ENCODE results near the gene STARD6.

STARD6 gene

DNA sequence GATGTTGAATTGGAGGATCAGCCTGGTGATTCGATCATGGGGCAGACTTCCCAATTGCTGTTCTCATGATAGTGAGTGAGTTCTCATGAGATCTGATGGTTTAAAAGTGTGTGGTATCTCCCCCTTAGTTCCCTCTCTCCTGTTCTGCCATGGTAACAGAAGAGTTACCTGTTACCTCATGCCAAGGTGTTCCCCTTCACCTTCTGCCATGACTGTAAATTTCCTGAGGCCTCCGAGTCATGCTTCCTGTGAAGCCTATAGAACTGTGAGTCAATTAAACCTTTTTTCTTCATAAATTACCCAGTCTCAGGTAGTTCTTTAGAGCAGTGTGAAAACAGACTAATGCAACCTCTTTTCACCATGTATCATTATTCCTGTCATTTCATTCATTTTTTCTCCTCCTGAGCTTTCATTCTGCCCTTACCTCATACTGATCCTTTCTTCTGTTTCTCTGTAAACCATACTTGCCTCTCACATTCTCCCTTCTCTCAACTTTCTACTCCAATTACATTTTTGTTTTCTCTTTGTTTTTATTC, 22.0 kb downstream of the STARD6 start:
- TF ChIP-seq CREB1 (IDR thresholded peaks at IDR 0.05; ENCODE audit: low read depth) (no peak), EGR1 (IDR thresholded peaks at IDR 0.05) (no peak), TCF12 (IDR thresholded peaks at IDR 0.05; ENCODE audit: low read depth) (no peak), TEAD4 (IDR thresholded peaks at IDR 0.05) (no peak), CEBPB (IDR thresholded peaks at IDR 0.05) (no peak), TAF1 (IDR thresholded peaks at IDR 0.05; ENCODE audit: low read depth) (no peak)
- TF ChIP-seq, protein P1, sequence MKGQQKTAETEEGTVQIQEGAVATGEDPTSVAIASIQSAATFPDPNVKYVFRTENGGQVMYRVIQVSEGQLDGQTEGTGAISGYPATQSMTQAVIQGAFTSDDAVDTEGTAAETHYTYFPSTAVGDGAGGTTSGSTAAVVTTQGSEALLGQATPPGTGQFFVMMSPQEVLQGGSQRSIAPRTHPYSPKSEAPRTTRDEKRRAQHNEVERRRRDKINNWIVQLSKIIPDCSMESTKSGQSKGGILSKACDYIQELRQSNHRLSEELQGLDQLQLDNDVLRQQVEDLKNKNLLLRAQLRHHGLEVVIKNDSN (IDR thresholded peaks at IDR 0.05): no peak
- TF ChIP-seq, protein P2, sequence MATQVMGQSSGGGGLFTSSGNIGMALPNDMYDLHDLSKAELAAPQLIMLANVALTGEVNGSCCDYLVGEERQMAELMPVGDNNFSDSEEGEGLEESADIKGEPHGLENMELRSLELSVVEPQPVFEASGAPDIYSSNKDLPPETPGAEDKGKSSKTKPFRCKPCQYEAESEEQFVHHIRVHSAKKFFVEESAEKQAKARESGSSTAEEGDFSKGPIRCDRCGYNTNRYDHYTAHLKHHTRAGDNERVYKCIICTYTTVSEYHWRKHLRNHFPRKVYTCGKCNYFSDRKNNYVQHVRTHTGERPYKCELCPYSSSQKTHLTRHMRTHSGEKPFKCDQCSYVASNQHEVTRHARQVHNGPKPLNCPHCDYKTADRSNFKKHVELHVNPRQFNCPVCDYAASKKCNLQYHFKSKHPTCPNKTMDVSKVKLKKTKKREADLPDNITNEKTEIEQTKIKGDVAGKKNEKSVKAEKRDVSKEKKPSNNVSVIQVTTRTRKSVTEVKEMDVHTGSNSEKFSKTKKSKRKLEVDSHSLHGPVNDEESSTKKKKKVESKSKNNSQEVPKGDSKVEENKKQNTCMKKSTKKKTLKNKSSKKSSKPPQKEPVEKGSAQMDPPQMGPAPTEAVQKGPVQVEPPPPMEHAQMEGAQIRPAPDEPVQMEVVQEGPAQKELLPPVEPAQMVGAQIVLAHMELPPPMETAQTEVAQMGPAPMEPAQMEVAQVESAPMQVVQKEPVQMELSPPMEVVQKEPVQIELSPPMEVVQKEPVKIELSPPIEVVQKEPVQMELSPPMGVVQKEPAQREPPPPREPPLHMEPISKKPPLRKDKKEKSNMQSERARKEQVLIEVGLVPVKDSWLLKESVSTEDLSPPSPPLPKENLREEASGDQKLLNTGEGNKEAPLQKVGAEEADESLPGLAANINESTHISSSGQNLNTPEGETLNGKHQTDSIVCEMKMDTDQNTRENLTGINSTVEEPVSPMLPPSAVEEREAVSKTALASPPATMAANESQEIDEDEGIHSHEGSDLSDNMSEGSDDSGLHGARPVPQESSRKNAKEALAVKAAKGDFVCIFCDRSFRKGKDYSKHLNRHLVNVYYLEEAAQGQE (IDR thresholded peaks at IDR 0.05; ENCODE audit: low read depth): no peak
- TF ChIP-seq, protein P3, sequence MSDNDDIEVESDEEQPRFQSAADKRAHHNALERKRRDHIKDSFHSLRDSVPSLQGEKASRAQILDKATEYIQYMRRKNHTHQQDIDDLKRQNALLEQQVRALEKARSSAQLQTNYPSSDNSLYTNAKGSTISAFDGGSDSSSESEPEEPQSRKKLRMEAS (IDR thresholded peaks at IDR 0.05): no peak

DNA sequence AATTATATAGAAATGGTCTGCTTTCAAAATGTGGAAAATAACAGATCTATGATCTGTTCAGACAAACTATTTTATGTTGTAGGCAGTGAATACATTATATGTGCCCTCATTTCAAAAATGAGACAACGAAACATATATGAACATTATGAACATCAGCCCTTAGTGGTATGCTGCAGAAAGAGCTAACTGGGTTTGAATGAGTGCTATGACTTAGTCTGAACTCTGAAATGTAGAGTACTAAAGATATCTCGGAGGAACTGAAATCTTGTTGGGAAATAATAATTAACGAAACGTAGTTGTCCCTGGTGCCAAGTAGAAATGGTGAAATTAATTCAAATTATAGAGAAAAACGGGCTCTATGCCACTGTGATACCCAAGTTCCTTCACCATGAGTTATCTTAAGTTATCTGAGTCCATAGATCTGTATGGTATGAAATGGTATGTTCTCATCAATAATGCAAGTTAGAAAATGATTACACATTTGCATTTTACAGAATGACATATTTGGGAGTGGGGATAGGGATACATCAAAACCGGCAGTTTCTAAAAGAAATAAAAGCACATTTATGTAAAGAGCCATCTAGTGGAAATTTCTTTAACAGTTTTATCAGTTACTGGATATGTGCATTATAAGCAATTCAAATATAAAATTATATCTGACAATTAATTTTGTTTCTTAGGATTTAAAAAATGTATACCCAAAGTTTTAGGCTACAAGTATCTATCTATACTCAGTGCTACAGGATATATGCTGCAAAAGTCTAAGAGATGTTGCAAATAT, 26.7 kb downstream of the STARD6 start:
- peak; percentile 10; the same call in 1 of the 2 replicates for TF ChIP-seq RAD21 (IDR thresholded peaks at IDR 0.05; ENCODE audit: low read depth)
- TF ChIP-seq, protein P1 (IDR thresholded peaks at IDR 0.05): no peak

DNA sequence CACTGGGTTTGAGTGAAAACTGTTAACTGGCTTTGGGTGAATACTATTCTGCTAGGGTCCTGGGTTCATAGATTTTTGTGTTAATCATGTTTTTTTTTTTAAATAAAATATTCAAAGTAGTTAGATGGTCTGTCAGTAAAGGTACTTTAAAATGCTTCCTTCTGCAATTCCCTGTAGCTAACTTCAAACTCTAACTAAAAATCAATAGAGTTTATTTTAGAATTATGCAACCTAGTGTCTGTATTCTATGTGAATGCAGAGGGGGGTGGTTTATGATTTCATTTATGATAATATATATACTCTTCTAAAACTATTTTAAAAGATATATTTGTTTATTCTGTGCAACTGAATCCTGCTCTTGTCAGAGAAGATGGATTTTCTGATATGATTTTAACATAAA, 27.9 kb downstream of the STARD6 start:
- TF ChIP-seq, protein P1 (IDR thresholded peaks at IDR 0.05): no peak
- no peak for TF ChIP-seq EP300 (IDR thresholded peaks at IDR 0.05; ENCODE audit: borderline replicate concordance)

DNA sequence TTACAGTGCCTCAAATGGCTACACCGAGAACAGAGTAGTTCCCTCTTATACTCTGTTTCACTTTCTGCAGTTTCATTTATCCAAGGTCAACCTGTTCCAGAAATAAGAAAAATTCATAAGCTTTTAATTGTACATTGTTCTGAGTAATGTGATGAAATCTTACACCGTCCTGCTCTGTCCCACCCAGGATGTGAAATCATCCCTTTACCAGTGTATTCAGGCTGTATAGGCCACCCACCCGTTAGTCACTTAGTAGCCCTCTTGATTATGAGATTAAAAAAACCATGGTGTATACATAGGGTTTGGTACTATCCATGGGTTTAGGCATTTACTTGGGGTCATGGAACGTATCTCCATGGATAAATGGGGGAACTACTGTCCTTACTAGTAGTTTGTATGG, 29.8 kb downstream of the STARD6 start:
- TF ChIP-seq ZBTB7A (IDR thresholded peaks at IDR 0.05; ENCODE audit: low read depth): no peak
- no peak for TF ChIP-seq TCF12 (IDR thresholded peaks at IDR 0.05; ENCODE audit: low read depth)
- TF ChIP-seq, protein P2 (IDR thresholded peaks at IDR 0.05; ENCODE audit: low read depth): no peak
- TF ChIP-seq FOXM1 (IDR thresholded peaks at IDR 0.05; ENCODE audit: borderline replicate concordance, low read depth): no peak
- TF ChIP-seq EGR1 (IDR thresholded peaks at IDR 0.05): no peak
- no peak for TF ChIP-seq YY1 (IDR thresholded peaks at IDR 0.05; ENCODE audit: low read depth)
- TF ChIP-seq RAD21 (IDR thresholded peaks at IDR 0.05; ENCODE audit: low read depth): no peak
- TF ChIP-seq TEAD4 (IDR thresholded peaks at IDR 0.05): no peak
- TF ChIP-seq TAF1 (IDR thresholded peaks at IDR 0.05; ENCODE audit: low read depth): no peak
- no peak for TF ChIP-seq EP300 (IDR thresholded peaks at IDR 0.05; ENCODE audit: borderline replicate concordance)
- TF ChIP-seq, protein P1 (IDR thresholded peaks at IDR 0.05): no peak
- no peak for TF ChIP-seq CEBPB (IDR thresholded peaks at IDR 0.05)
- no peak for TF ChIP-seq NFIC (IDR thresholded peaks at IDR 0.05)
- TF ChIP-seq CREB1 (IDR thresholded peaks at IDR 0.05; ENCODE audit: low read depth): no peak
- TF ChIP-seq, protein P3 (IDR thresholded peaks at IDR 0.05): no peak

DNA sequence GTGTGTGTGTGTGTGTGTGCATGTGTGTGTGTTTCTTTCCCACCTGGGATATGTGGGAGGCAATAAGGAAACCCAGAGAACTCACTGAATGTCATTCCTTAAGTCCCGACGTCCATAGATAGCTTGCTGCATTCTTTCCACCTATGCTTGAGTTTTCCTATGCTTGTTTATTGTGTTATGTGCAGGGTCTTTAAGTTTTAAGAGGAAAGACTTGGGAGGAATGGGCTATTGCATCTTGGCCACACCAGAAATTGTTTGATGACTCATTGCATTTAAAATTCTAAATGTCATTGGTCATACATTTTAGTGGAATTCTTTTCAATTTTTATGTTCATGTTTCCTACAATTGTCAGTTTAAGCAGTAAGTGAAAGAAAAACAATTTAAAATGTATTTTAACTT, 33.7 kb downstream of the STARD6 start:
- TF ChIP-seq TEAD4 (IDR thresholded peaks at IDR 0.05): no peak

DNA sequence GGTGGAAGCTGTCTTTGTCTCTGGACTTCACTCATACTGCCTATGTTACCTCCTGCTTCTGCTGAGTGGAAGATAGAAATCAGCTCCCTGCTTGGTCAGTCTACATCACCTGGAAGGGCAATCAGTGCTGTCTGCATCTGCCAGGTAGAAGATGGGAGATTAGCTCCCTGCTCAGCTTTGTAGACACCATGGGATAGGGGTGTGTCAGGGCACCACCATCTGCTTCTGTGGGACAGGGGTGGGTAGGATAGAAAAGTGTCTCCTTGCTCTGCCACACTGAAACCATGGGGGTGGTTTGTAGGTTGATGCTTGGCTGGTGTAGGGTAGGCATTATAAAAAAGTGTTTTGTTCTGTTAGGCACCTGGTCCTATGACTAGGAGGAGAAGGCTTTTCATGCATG, 34.1 kb downstream of the STARD6 start:
- TF ChIP-seq YY1 (IDR thresholded peaks at IDR 0.05; ENCODE audit: low read depth) (no peak), NFIC (IDR thresholded peaks at IDR 0.05) (no peak), TEAD4 (IDR thresholded peaks at IDR 0.05) (no peak), ZBTB7A (IDR thresholded peaks at IDR 0.05; ENCODE audit: low read depth) (no peak), EP300 (IDR thresholded peaks at IDR 0.05; ENCODE audit: borderline replicate concordance) (no peak), TAF1 (IDR thresholded peaks at IDR 0.05; ENCODE audit: low read depth) (no peak), EGR1 (IDR thresholded peaks at IDR 0.05) (no peak), TCF12 (IDR thresholded peaks at IDR 0.05; ENCODE audit: low read depth) (no peak), CEBPB (IDR thresholded peaks at IDR 0.05) (no peak), RAD21 (IDR thresholded peaks at IDR 0.05; ENCODE audit: low read depth) (no peak), CREB1 (IDR thresholded peaks at IDR 0.05; ENCODE audit: low read depth) (no peak), FOXM1 (IDR thresholded peaks at IDR 0.05; ENCODE audit: borderline replicate concordance, low read depth) (no peak)
- TF ChIP-seq, protein P3 (IDR thresholded peaks at IDR 0.05): no peak
- TF ChIP-seq, protein P2 (IDR thresholded peaks at IDR 0.05; ENCODE audit: low read depth): no peak
- TF ChIP-seq, protein P1 (IDR thresholded peaks at IDR 0.05): no peak
